MCF 10A (cell line): ENCODE data around the gene ACADL. TPM values are rescaled to one million over a fixed set of nuclear protein-coding genes. Genes with fewer than 3 reads are reported as not detected.
A peak's percentile ranks its signal among the peaks of the same experiment; 100 is the strongest.

Source experiments
- BruUV-seq: library from RNA; stranded (reverse); fragments of 400-500 nt; replicated peaks from 2 replicates; lab custom pipeline; 2021; lab: Mats Ljungman, UMichigan
- CTCF ChIA-PET: fragments of 300-600 bp; sonication (Branson Sonifier 250); formaldehyde crosslinking; extraction: SDS; loops from one replicate; lab custom pipeline; 2021; ENCODE audit warnings: antibody characterized with exemption, inconsistent platforms; lab: Yijun Ruan, JAX
- POLR2A ChIA-PET: fragments of 300-600, 350-650 bp; sonication (Branson Sonifier 250); formaldehyde crosslinking; extraction: SDS; loops from one replicate; lab custom pipeline; 2020; ENCODE audit warnings: antibody characterized with exemption, inconsistent platforms; lab: Yijun Ruan, JAX
- DNase-seq: peaks from one replicate; pipeline ENCODE4 v3.0.0-alpha.2; 2018; ENCODE audit not compliant: unreplicated experiment
- H3K27ac Mint-ChIP-seq: one replicate; pipeline ENCODE4 v1.8.0; 2022; ENCODE audit warnings: mild to moderate bottlenecking, low read depth, mixed read lengths; ENCODE audit not compliant: unreplicated experiment
- H3K27me3 Mint-ChIP-seq: one replicate; pipeline ENCODE4 v1.8.0; 2022; ENCODE audit warnings: mixed read lengths; ENCODE audit not compliant: insufficient read depth, unreplicated experiment
- H3K36me3 Mint-ChIP-seq: one replicate; pipeline ENCODE4 v1.8.0; 2022; ENCODE audit warnings: mild to moderate bottlenecking, moderate library complexity, mixed read lengths; ENCODE audit not compliant: insufficient read depth, unreplicated experiment
- H3K4me1 Mint-ChIP-seq: one replicate; pipeline ENCODE4 v1.8.0; 2022; ENCODE audit warnings: mixed read lengths; ENCODE audit not compliant: insufficient read depth, unreplicated experiment
- H3K4me3 Mint-ChIP-seq: one replicate; pipeline ENCODE4 v1.8.0; 2022; ENCODE audit warnings: mild to moderate bottlenecking, moderate library complexity, mixed read lengths; ENCODE audit not compliant: unreplicated experiment
- H3K9me3 Mint-ChIP-seq: one replicate; pipeline ENCODE4 v1.8.0; 2022; ENCODE audit warnings: mixed read lengths; ENCODE audit not compliant: unreplicated experiment
- intact Hi-C: fragments of 100-400 bp; cut with micrococcal nuclease; formaldehyde crosslinking; loops from 2 replicates; pipeline ENCODE4 v1.14.1; 2022
- total RNA-seq: library from RNA; stranded (reverse); gene quantifications from 2 replicates; pipeline ENCODE4 v1.2.3, GENCODE V29; 2022
- TF ChIP-seq, protein P1 (sequence below): fragments of 200-600 bp; IDR thresholded peaks from one replicate; pipeline ENCODE4 v1.8.0; 2022; ENCODE audit warnings: antibody characterized with exemption, mild to moderate bottlenecking; ENCODE audit not compliant: unreplicated experiment

ACADL gene
- total RNA-seq, 1 experiment from 2014 or later, result not detected

- Mint-ChIP-seq H3K36me3 (no peaks in the 10 kb centered on the region), H3K27me3 (no peaks in the 10 kb centered on the region), H3K27ac (no peak overlapping the region), H3K9me3 (no peaks in the 10 kb centered on the region), H3K4me1 (peaks cover 10% of the 10 kb centered on the region), H3K4me3 (no peak overlapping the region)
- no peak for DNase-seq
- ChIA-PET POLR2A (interaction anchor here (0.7 kb wide), 1 partner anchor 29 kb away, joined by 4 read pairs; no protein-coding TSS in a partner anchor), CTCF (interaction anchor here (0.6 to 2.0 kb wide), 4 partner anchors 28 to 856 kb away, joined by 3 to 6 read pairs (median 4); no protein-coding TSS in a partner anchor)
- BruUV-seq, result no TSS peak
- intact Hi-C loops, result no loop called here
- TF ChIP-seq, protein P1, sequence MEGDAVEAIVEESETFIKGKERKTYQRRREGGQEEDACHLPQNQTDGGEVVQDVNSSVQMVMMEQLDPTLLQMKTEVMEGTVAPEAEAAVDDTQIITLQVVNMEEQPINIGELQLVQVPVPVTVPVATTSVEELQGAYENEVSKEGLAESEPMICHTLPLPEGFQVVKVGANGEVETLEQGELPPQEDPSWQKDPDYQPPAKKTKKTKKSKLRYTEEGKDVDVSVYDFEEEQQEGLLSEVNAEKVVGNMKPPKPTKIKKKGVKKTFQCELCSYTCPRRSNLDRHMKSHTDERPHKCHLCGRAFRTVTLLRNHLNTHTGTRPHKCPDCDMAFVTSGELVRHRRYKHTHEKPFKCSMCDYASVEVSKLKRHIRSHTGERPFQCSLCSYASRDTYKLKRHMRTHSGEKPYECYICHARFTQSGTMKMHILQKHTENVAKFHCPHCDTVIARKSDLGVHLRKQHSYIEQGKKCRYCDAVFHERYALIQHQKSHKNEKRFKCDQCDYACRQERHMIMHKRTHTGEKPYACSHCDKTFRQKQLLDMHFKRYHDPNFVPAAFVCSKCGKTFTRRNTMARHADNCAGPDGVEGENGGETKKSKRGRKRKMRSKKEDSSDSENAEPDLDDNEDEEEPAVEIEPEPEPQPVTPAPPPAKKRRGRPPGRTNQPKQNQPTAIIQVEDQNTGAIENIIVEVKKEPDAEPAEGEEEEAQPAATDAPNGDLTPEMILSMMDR, result no peak
Observed at GRCh38 chr2:210227290-210228088, 2.2 kb upstream of the ACADL start.

DNA sequence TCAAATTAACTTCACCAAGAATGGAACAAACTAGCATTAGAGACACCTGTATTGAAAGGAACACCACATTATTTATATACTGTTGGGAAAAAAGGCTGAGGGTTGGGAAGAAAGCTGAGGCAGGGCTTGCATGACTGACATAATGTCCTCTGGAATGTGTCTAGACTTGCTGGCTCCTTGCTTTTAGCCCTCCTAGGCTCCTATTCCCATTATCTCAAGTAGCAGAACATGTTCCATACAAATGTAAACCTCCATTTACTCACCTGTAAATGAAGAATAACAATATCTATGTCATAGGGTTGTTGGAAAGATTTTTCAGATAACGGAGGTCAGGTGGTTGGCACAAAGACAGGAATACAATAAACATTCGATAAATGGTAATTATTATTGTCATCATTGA lies 976 bp upstream of the ACADL start:
- H3K4me3 Mint-ChIP-seq, result no peak overlapping the region
- BruUV-seq, result no TSS peak
- TF ChIP-seq, protein P1, result no peak
- H3K9me3 Mint-ChIP-seq, result no peaks in the 10 kb centered on the region
- peaks cover 10% of the 10 kb centered on the region for H3K4me1 Mint-ChIP-seq
- DNase-seq, result no peak
- CTCF ChIA-PET, result interaction anchor here (1.2 kb wide), 1 partner anchor 266 kb away, joined by 3 read pairs; no protein-coding TSS in a partner anchor
- H3K36me3 Mint-ChIP-seq, result no peaks in the 10 kb centered on the region
- intact Hi-C loops, result no loop called here
- no peaks in the 10 kb centered on the region for H3K27me3 Mint-ChIP-seq
- POLR2A ChIA-PET, result interaction anchor here (0.6 kb wide), 1 partner anchor 163 kb away, joined by 3 read pairs; no protein-coding TSS in a partner anchor
- H3K27ac Mint-ChIP-seq, result peak overlapping the region; percentile 51

GRCh38 chr2:210224591-210224940 lies 681 bp downstream of the ACADL start:
- intact Hi-C loops, result no loop called here
- Mint-ChIP-seq H3K9me3 (no peaks in the 10 kb centered on the region), H3K4me1 (peaks cover 10% of the 10 kb centered on the region), H3K36me3 (no peaks in the 10 kb centered on the region), H3K27me3 (no peaks in the 10 kb centered on the region), H3K27ac (no peak overlapping the region), H3K4me3 (no peak overlapping the region)
- POLR2A ChIA-PET, result no interaction called here
- no TSS peak for BruUV-seq
- no peak for DNase-seq
- TF ChIP-seq, protein P1, result no peak
- CTCF ChIA-PET, result interaction anchor here (0.6 to 0.7 kb wide), 3 partner anchors 28 to 1779 kb away, joined by 3 to 4 read pairs (median 3); no protein-coding TSS in a partner anchor

GRCh38 chr2:210215120-210215519 lies 10.1 kb downstream of the ACADL start:
- Mint-ChIP-seq H3K4me3 (no peak overlapping the region), H3K27me3 (no peaks in the 10 kb centered on the region), H3K9me3 (no peaks in the 10 kb centered on the region), H3K36me3 (no peaks in the 10 kb centered on the region), H3K27ac (no peak overlapping the region), H3K4me1 (no peaks in the 10 kb centered on the region)
- TF ChIP-seq, protein P1, result no peak
- DNase-seq, result no peak
- ChIA-PET POLR2A (interaction anchor here (0.7 kb wide), 1 partner anchor 226 kb away, joined by 3 read pairs; no protein-coding TSS in a partner anchor), CTCF (interaction anchor here (0.6 kb wide), 1 partner anchor 1947 kb away, joined by 4 read pairs; no protein-coding TSS in a partner anchor)
- BruUV-seq, result no TSS peak
- intact Hi-C loops, result no loop called here
